GM23338 (cell line): ENCODE data around the gene SYNE2. TPM values are rescaled to one million over a fixed set of nuclear protein-coding genes. Genes with fewer than 3 reads are reported as not detected.

Source experiments
- ATAC-seq: fragments of 200-7000 bp; cut with Tn5 transposase; 3 replicates; pipeline ENCODE4 v1.9.1; 2020
- DNase-seq: peaks from one replicate; pipeline ENCODE4 v3.0.0-alpha.2; 2015; ENCODE audit warnings: low spot score
- H2AFZ ChIP-seq: fragments of 200-600 bp; sonication (generic); 2 replicates; pipeline ENCODE4 v1.8.0; 2016; ENCODE audit warnings: antibody characterized with exemption, mild to moderate bottlenecking, moderate library complexity
- H3F3A ChIP-seq: fragments of 200-600 bp; sonication (generic); replicated peaks from 2 replicates; pipeline ENCODE4 v1.8.0; 2017; ENCODE audit warnings: antibody characterized with exemption, mixed run types, low read depth
- H3K27ac ChIP-seq: fragments of 200-600 bp; sonication (generic); 2 replicates; pipeline ENCODE4 v1.6.1; 2016; ENCODE audit warnings: low read depth
- H3K27me3 ChIP-seq: fragments of 200-600 bp; sonication (generic); 2 replicates; pipeline ENCODE4 v1.8.0; 2016; ENCODE audit warnings: mild to moderate bottlenecking, mixed run types, moderate library complexity; ENCODE audit not compliant: insufficient read depth
- H3K36me3 ChIP-seq: fragments of 200-600 bp; sonication (generic); 2 replicates; pipeline ENCODE4 v1.8.0; 2016; ENCODE audit warnings: mild to moderate bottlenecking; ENCODE audit not compliant: insufficient read depth
- H3K4me1 ChIP-seq: fragments of 200-600 bp; sonication (generic); 2 replicates; pipeline ENCODE4 v1.8.0; 2016; ENCODE audit warnings: mild to moderate bottlenecking, moderate library complexity; ENCODE audit not compliant: insufficient read depth
- H3K4me2 ChIP-seq: fragments of 200-600 bp; sonication (generic); 2 replicates; pipeline ENCODE4 v1.7.1; 2017; ENCODE audit warnings: mixed run types
- H3K4me3 ChIP-seq: fragments of 200-600 bp; sonication (generic); 2 replicates; pipeline ENCODE4 v1.6.1; 2016; ENCODE audit warnings: mixed run types
- H3K79me2 ChIP-seq: fragments of 200-600 bp; sonication (generic); replicated peaks from 2 replicates; pipeline ENCODE4 v1.8.0; 2017; ENCODE audit warnings: mild to moderate bottlenecking; ENCODE audit not compliant: insufficient read depth
- H3K9me2 ChIP-seq: fragments of 200-600 bp; sonication (generic); 2 replicates; pipeline ENCODE4 v1.8.0; 2017; ENCODE audit not compliant: insufficient read depth
- H4K20me1 ChIP-seq: fragments of 200-600 bp; sonication (generic); replicated peaks from 2 replicates; pipeline ENCODE4 v1.8.0; 2017; ENCODE audit warnings: mild to moderate bottlenecking; ENCODE audit not compliant: insufficient read depth
- H3K27ac Mint-ChIP-seq: 2 replicates; pipeline ENCODE4 v1.8.0; 2020; ENCODE audit warnings: inconsistent platforms, mild to moderate bottlenecking, moderate library complexity, mixed read lengths
- H3K27me3 Mint-ChIP-seq: 3 replicates; pipeline ENCODE4 v1.8.0; 2022; ENCODE audit warnings: low read depth, mild to moderate bottlenecking, moderate library complexity, mixed read lengths, inconsistent platforms; ENCODE audit not compliant: insufficient read depth, poor library complexity
- H3K36me3 Mint-ChIP-seq: 3 replicates; pipeline ENCODE4 v1.8.0; 2021; ENCODE audit warnings: low read depth, mild to moderate bottlenecking, inconsistent platforms, moderate library complexity, mixed read lengths
- H3K4me1 Mint-ChIP-seq: 3 replicates; pipeline ENCODE4 v1.8.0; 2020; ENCODE audit warnings: mild to moderate bottlenecking, inconsistent platforms, mixed read lengths
- H3K4me3 Mint-ChIP-seq: 3 replicates; pipeline ENCODE4 v1.8.0; 2021; ENCODE audit warnings: moderate library complexity, mild to moderate bottlenecking, inconsistent platforms, mixed read lengths
- H3K9me3 Mint-ChIP-seq: 3 replicates; pipeline ENCODE4 v1.8.0; 2020; ENCODE audit warnings: moderate library complexity, mild to moderate bottlenecking, inconsistent platforms, mixed read lengths
- EZH2 ChIP-seq: fragments of 200-600 bp; sonication (generic); IDR thresholded peaks from one replicate; pipeline ENCODE4 v1.8.0; 2017; ENCODE audit warnings: antibody characterized with exemption, mild to moderate bottlenecking, low read depth; ENCODE audit not compliant: unreplicated experiment
- JUNB ChIP-seq: IDR thresholded peaks from one replicate; pipeline ENCODE4 v1.6.1; 2016; ENCODE audit warnings: antibody characterized with exemption; ENCODE audit not compliant: unreplicated experiment
- NANOG ChIP-seq: IDR thresholded peaks from 2 replicates; pipeline ENCODE4 v1.6.1; 2016; ENCODE audit warnings: antibody characterized with exemption, borderline replicate concordance
- POLR2AphosphoS5 ChIP-seq: IDR thresholded peaks from 2 replicates; pipeline ENCODE4 v1.6.1; 2016; ENCODE audit warnings: antibody characterized with exemption, low read depth
- STAT1 ChIP-seq: IDR thresholded peaks from one replicate; pipeline ENCODE4 v1.6.1; 2016; ENCODE audit warnings: antibody characterized with exemption; ENCODE audit not compliant: unreplicated experiment
- ZNF114 ChIP-seq: fragments of 250-450 bp; sonication (Bioruptor Pico); IDR thresholded peaks from 2 replicates; pipeline ENCODE4 v1.5.0; 2020; ENCODE audit warnings: mild to moderate bottlenecking, moderate library complexity
- ZNF331 ChIP-seq: fragments of 250-450 bp; sonication (Bioruptor Pico); IDR thresholded peaks from 2 replicates; pipeline ENCODE4 v1.5.0; 2020; ENCODE audit warnings: low read depth, mild to moderate bottlenecking, moderate library complexity
- polyA plus RNA-seq: library from polyadenylated mRNA; unstranded; fragments of >200 nt; fragmentation: Nextera tagmentation; extraction: Ambion mirVana; gene quantifications from 2 replicates; pipeline ENCODE4 v1.2.1, GENCODE V29; 2016
- total RNA-seq: library from RNA; depleted of rRNA; stranded (reverse); fragments of >200 nt; shearing (Covaris generic); gene quantifications from 2 replicates; pipeline ENCODE4 v1.2.3, GENCODE V29; 2014
- TF ChIP-seq, protein P1 (sequence below): IDR thresholded peaks from one replicate; pipeline ENCODE4 v1.6.1; 2018; ENCODE audit warnings: antibody characterized with exemption; ENCODE audit not compliant: unreplicated experiment
- TF ChIP-seq, protein P2 (sequence below): fragments of 250-450 bp; sonication (Bioruptor Pico); IDR thresholded peaks from 2 replicates; pipeline ENCODE4 v1.5.0; 2020; ENCODE audit warnings: mild to moderate bottlenecking, moderate library complexity

Gene SYNE2
- total and polyA plus RNA-seq, 2 experiments from 2014 or later: 34.3 to 86.5 TPM

DNA sequence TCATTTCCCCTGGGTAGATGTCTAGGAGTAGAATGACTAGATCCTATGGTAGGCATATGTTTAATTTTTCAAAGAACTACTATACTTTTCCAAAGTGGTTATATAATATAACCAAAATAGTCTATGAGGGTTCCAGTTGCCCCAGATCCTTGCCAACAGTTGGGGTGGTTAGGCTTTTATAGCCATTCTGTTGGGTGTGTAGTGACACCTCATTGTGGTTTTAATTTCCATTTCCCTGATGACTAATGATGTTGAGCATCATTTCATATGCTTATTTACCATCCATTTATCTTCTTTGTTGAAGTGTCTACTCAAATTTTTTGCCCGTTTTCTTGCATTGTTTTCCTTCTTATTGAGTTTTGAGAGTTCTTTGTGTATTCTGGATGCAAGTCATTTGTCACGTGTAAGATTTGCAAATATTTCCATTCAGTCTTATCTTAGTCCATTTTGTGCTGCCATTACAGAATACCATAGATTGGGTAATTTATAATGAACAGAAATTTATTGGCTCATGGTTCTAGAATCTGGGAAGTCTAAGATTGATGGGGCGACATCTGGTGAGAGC is 4.7 kb downstream of the SYNE2 start:
- H3K4me1 Mint-ChIP-seq: peaks cover 29% of the 10 kb centered on the region
- Histone ChIP-seq H3K9me2 (no peaks in the 10 kb centered on the region), H3K27me3 (peaks cover 11% of the 10 kb centered on the region), H3F3A (peaks cover 5% of the 10 kb centered on the region; the same call in 1 of the 2 replicates), H3K4me3 (no peak overlapping the region), H3K79me2 (peaks cover 83% of the 10 kb centered on the region), H4K20me1 (peaks cover 19% of the 10 kb centered on the region; the same call in 1 of the 2 replicates), H3K4me1 (peaks cover 10% of the 10 kb centered on the region), H2AFZ (no peak overlapping the region), H3K27ac (no peak overlapping the region), H3K4me2 (no peak overlapping the region), H3K36me3 (no peaks in the 10 kb centered on the region)
- no peaks in the 10 kb centered on the region for H3K9me3 Mint-ChIP-seq
- peak overlapping the region; percentile 37; the same call in 1 of the 2 replicates for H3K27ac Mint-ChIP-seq
- ATAC-seq (no peak), DNase-seq (no peak)
- no peaks in the 10 kb centered on the region for H3K36me3 Mint-ChIP-seq
- TF ChIP-seq ZNF114: no peak
- TF ChIP-seq POLR2AphosphoS5: no peak
- TF ChIP-seq NANOG: no peak
- no peak for TF ChIP-seq ZNF331
- no peak for TF ChIP-seq EZH2
- no peak for TF ChIP-seq STAT1
- TF ChIP-seq, protein P1, sequence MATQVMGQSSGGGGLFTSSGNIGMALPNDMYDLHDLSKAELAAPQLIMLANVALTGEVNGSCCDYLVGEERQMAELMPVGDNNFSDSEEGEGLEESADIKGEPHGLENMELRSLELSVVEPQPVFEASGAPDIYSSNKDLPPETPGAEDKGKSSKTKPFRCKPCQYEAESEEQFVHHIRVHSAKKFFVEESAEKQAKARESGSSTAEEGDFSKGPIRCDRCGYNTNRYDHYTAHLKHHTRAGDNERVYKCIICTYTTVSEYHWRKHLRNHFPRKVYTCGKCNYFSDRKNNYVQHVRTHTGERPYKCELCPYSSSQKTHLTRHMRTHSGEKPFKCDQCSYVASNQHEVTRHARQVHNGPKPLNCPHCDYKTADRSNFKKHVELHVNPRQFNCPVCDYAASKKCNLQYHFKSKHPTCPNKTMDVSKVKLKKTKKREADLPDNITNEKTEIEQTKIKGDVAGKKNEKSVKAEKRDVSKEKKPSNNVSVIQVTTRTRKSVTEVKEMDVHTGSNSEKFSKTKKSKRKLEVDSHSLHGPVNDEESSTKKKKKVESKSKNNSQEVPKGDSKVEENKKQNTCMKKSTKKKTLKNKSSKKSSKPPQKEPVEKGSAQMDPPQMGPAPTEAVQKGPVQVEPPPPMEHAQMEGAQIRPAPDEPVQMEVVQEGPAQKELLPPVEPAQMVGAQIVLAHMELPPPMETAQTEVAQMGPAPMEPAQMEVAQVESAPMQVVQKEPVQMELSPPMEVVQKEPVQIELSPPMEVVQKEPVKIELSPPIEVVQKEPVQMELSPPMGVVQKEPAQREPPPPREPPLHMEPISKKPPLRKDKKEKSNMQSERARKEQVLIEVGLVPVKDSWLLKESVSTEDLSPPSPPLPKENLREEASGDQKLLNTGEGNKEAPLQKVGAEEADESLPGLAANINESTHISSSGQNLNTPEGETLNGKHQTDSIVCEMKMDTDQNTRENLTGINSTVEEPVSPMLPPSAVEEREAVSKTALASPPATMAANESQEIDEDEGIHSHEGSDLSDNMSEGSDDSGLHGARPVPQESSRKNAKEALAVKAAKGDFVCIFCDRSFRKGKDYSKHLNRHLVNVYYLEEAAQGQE: no peak
- TF ChIP-seq JUNB: no peak
- H3K4me3 Mint-ChIP-seq: no peak overlapping the region
- peaks cover 6% of the 10 kb centered on the region for H3K27me3 Mint-ChIP-seq

DNA sequence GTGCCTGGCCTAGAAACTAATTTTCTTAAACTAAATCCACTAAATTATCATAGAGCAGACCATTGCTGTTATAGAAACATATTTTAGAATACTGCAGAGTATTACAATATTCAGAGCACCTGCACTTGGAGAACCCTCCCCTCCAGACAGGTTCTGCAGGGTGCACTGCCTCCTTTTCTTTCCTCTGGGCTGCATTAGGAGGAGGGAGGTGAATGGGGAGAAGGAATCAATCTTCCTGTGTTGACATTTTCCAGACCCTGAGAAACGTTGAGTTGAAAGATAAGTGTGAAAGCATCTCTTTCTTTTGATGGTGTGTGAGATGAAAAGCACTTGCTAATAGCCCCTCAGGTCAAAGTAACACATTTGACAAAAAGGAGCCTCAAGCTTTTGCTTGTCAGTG is 7.3 kb downstream of the SYNE2 start:
- H2AFZ ChIP-seq: no peak overlapping the region
- Mint-ChIP-seq H3K36me3 (no peaks in the 10 kb centered on the region), H3K27me3 (no peaks in the 10 kb centered on the region), H3K27ac (peak overlapping the region; percentile 75), H3K9me3 (no peaks in the 10 kb centered on the region), H3K4me3 (no peak overlapping the region), H3K4me1 (peaks cover 30% of the 10 kb centered on the region)
- H3F3A ChIP-seq: peaks cover 5% of the 10 kb centered on the region; the same call in 1 of the 2 replicates
- H3K36me3 ChIP-seq: no peaks in the 10 kb centered on the region
- H4K20me1 ChIP-seq: peaks cover 12% of the 10 kb centered on the region; the same call in 1 of the 2 replicates
- DNase-seq (no peak), ATAC-seq (no peak)
- no peak overlapping the region for H3K4me3 ChIP-seq
- peaks cover 86% of the 10 kb centered on the region for H3K79me2 ChIP-seq
- H3K4me1 ChIP-seq: peaks cover 10% of the 10 kb centered on the region
- no peaks in the 10 kb centered on the region; the same call in 1 of the 2 replicates for H3K27me3 ChIP-seq
- H3K4me2 ChIP-seq: no peak overlapping the region
- H3K27ac ChIP-seq: 0 out of 2 replicates have a peak overlapping the region, but pooled peaks have one; percentile 35
- H3K9me2 ChIP-seq: no peaks in the 10 kb centered on the region
- TF ChIP-seq, protein P2, sequence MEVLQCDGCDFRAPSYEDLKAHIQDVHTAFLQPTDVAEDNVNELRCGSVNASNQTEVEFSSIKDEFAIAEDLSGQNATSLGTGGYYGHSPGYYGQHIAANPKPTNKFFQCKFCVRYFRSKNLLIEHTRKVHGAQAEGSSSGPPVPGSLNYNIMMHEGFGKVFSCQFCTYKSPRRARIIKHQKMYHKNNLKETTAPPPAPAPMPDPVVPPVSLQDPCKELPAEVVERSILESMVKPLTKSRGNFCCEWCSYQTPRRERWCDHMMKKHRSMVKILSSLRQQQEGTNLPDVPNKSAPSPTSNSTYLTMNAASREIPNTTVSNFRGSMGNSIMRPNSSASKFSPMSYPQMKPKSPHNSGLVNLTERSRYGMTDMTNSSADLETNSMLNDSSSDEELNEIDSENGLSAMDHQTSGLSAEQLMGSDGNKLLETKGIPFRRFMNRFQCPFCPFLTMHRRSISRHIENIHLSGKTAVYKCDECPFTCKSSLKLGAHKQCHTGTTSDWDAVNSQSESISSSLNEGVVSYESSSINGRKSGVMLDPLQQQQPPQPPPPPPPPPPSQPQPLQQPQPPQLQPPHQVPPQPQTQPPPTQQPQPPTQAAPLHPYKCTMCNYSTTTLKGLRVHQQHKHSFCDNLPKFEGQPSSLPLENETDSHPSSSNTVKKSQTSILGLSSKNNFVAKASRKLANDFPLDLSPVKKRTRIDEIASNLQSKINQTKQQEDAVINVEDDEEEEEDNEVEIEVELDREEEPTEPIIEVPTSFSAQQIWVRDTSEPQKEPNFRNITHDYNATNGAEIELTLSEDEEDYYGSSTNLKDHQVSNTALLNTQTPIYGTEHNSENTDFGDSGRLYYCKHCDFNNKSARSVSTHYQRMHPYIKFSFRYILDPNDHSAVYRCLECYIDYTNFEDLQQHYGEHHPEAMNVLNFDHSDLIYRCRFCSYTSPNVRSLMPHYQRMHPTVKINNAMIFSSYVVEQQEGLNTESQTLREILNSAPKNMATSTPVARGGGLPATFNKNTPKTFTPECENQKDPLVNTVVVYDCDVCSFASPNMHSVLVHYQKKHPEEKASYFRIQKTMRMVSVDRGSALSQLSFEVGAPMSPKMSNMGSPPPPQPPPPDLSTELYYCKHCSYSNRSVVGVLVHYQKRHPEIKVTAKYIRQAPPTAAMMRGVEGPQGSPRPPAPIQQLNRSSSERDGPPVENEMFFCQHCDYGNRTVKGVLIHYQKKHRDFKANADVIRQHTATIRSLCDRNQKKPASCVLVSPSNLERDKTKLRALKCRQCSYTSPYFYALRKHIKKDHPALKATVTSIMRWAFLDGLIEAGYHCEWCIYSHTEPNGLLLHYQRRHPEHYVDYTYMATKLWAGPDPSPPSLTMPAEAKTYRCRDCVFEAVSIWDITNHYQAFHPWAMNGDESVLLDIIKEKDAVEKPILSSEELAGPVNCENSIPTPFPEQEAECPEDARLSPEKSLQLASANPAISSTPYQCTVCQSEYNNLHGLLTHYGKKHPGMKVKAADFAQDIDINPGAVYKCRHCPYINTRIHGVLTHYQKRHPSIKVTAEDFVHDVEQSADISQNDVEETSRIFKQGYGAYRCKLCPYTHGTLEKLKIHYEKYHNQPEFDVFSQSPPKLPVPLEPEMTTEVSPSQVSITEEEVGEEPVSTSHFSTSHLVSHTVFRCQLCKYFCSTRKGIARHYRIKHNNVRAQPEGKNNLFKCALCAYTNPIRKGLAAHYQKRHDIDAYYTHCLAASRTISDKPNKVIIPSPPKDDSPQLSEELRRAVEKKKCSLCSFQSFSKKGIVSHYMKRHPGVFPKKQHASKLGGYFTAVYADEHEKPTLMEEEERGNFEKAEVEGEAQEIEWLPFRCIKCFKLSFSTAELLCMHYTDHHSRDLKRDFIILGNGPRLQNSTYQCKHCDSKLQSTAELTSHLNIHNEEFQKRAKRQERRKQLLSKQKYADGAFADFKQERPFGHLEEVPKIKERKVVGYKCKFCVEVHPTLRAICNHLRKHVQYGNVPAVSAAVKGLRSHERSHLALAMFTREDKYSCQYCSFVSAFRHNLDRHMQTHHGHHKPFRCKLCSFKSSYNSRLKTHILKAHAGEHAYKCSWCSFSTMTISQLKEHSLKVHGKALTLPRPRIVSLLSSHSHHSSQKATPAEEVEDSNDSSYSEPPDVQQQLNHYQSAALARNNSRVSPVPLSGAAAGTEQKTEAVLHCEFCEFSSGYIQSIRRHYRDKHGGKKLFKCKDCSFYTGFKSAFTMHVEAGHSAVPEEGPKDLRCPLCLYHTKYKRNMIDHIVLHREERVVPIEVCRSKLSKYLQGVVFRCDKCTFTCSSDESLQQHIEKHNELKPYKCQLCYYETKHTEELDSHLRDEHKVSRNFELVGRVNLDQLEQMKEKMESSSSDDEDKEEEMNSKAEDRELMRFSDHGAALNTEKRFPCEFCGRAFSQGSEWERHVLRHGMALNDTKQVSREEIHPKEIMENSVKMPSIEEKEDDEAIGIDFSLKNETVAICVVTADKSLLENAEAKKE: no peak
- TF ChIP-seq, protein P1: no peak
